Gastrocnemius medialis (tissue), 4 donors: ENCODE measurements around the gene BNIP5. TPM values are rescaled to one million over a fixed set of nuclear protein-coding genes. Genes with fewer than 3 reads are reported as not detected.

Experiments used
- ATAC-seq, 2 donors: fragments of 150-250 bp; one replicate each; pipeline ENCODE4 v1.9.1; 2016
- DNase-seq, 2 donors: peaks; one replicate each; pipeline ENCODE4 v3.0.0-alpha.2; 2019
- H3K27ac ChIP-seq, 4 donors: fragments of 200-600 bp; sonication (generic); 1 replicate in 1 of 4; 2 replicates in 3 of 4; pipeline ENCODE4 v1.5.1; 2016 to 2018; ENCODE audit warnings: mild to moderate bottlenecking in 2 of 4, moderate library complexity in 1 of 4
- H3K27me3 ChIP-seq, 3 donors: fragments of 200-600 bp; sonication (generic) in 2 of 3; 1 replicate in 1 of 3; 2 replicates in 2 of 3; pipeline versions ENCODE4 v1.5.1 to v1.6.0; 2016 to 2019; ENCODE audit warnings: mild to moderate bottlenecking in 1 of 3, moderate library complexity in 1 of 3
- H3K36me3 ChIP-seq, 2 donors: fragments of 200-600 bp; sonication (generic) in 1 of 2; one replicate each; pipeline ENCODE4 v1.5.1; 2017 to 2018
- H3K4me1 ChIP-seq, 2 donors: fragments of 200-600 bp; sonication (generic) in 1 of 2; one replicate each; pipeline ENCODE4 v1.5.1; 2016 to 2017; ENCODE audit warnings: mild to moderate bottlenecking in 2 of 2
- H3K4me3 ChIP-seq, 4 donors: fragments of 200-600 bp; sonication (generic) in 3 of 4; 1 replicate in 1 of 4; 2 replicates in 3 of 4; pipeline ENCODE4 v1.5.1; 2016 to 2019; ENCODE audit warnings: mild to moderate bottlenecking in 2 of 4
- H3K9me3 ChIP-seq, 3 donors: fragments of 200-600 bp; sonication (generic) in 2 of 3; 1 replicate in 1 of 3; 2 replicates in 2 of 3; pipeline ENCODE4 v1.5.1; 2016 to 2019
- POLR2A ChIP-seq, 2 donors: fragments of 450-650 bp; IDR thresholded peaks; one replicate each; pipeline ENCODE4 v1.6.1; 2017; ENCODE audit warnings: antibody characterized with exemption in 2 of 2, mild to moderate bottlenecking in 2 of 2, moderate library complexity in 2 of 2
- in situ Hi-C, 4 donors: fragments of 200-750 bp; cut with MboI; loops; one replicate each; pipeline versions ENCODE4 v1.15.0 to v1.8.0; 2017; ENCODE audit warnings: low sequenced_read_pairs in 4 of 4
- intact Hi-C: fragments of 100-400 bp; cut with DNase I; formaldehyde crosslinking; loops from one replicate; pipeline ENCODE4 v1.15.1; 2023; ENCODE audit warnings: low total_unique reads
- total RNA-seq, 4 donors: library from RNA; depleted of rRNA; stranded (reverse); fragments of >200 nt; gene quantifications; one replicate each; pipeline versions ENCODE4 v1.1.0 to v1.2.3, GENCODE V29; 2016
- TF ChIP-seq, protein P1 (sequence below), 5 experiments: fragments of 450-650 bp in 3 of 5; fragments of 200-600 bp in 2 of 5; sonication (generic) in 2 of 5; IDR thresholded peaks in 4 of 5; conservative IDR thresholded peaks in 1 of 5; 1 replicate in 4 of 5; 2 replicates in 1 of 5; pipeline ENCODE4 v1.5.1; 2016 to 2019; ENCODE audit warnings: antibody characterized with exemption in 5 of 5, mild to moderate bottlenecking in 3 of 5, moderate library complexity in 3 of 5

Gene BNIP5
- total RNA-seq, 4 donors from 2014 or later: not detected

DNA sequence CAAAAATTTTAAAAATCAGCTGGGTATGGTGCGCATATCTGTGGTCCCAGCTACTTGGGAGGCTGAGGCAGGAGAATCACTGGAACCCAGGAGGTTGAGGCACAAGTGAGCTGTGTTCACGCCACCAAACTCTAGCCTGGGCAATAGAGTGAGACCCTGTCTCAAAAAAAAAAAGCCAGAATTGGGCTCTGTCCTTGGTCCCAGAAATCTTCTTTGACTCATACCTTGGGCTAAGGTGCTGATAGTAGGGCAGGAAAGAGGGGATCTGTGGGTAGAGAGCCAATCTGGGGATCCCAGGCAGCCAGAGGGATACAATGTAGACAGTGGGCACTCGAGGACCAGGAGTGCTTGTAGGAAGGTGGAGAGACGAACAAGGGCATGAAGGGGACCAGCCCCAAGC is 37.5 kb upstream of the BNIP5 start:
- TF ChIP-seq, protein P1, sequence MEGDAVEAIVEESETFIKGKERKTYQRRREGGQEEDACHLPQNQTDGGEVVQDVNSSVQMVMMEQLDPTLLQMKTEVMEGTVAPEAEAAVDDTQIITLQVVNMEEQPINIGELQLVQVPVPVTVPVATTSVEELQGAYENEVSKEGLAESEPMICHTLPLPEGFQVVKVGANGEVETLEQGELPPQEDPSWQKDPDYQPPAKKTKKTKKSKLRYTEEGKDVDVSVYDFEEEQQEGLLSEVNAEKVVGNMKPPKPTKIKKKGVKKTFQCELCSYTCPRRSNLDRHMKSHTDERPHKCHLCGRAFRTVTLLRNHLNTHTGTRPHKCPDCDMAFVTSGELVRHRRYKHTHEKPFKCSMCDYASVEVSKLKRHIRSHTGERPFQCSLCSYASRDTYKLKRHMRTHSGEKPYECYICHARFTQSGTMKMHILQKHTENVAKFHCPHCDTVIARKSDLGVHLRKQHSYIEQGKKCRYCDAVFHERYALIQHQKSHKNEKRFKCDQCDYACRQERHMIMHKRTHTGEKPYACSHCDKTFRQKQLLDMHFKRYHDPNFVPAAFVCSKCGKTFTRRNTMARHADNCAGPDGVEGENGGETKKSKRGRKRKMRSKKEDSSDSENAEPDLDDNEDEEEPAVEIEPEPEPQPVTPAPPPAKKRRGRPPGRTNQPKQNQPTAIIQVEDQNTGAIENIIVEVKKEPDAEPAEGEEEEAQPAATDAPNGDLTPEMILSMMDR (IDR thresholded peaks at IDR 0.05 in 4 of 5, conservative IDR thresholded peaks at IDR 0.05 in 1 of 5): no peak
- no peak for TF ChIP-seq POLR2A (IDR thresholded peaks at IDR 0.05)
- no peak overlapping the region for H3K27ac ChIP-seq
- DNase-seq (no peak), ATAC-seq (no peak)
- in situ Hi-C loops (loop anchor here in 1 of 4 donors (25.0 kb wide), 1 partner anchor 262 kb away; no protein-coding TSS in a partner anchor), intact Hi-C loops (no loop called here)
- H3K27me3 ChIP-seq: no peaks in the 10 kb centered on the region
- H3K4me3 ChIP-seq: no peak overlapping the region
- H3K4me1 ChIP-seq: peaks cover 3% of the 10 kb centered on the region in 2 donors
- H3K9me3 ChIP-seq: no peaks in the 10 kb centered on the region
- H3K36me3 ChIP-seq: no peaks in the 10 kb centered on the region

DNA sequence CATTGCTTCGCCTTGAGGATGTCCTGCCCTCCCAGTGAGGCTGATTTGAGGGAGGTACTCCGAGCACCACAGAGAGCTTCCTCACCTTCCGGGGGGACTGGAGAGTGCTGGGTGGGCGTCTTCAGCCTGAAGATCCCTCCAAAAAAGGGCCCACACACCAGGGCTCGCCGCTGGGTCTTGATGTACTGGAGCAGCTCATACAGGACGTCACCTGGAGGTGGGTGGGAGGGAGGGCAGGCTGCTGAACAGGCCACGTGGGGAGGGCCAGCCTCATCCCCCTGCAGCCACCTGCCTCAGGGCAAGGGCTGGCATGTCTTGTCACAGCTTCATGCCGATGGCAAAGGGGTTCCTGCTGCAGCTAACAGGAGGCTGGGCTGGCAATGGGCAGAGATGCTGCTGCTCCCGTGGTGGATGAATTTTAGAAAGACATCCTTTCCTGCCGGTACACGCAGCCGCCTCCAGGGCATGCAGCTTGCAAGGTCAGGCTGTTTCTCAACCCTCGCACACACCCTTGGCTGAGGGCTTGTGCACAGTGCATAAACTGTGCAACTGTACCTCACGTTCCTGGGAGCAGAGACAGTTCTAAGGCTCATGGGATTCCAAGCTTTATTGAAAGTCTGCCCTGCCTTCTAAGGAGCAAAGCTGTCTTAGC is 36.8 kb upstream of the BNIP5 start:
- ATAC-seq (no peak), DNase-seq (no peak)
- H3K36me3 ChIP-seq: no peaks in the 10 kb centered on the region
- H3K9me3 ChIP-seq: no peaks in the 10 kb centered on the region
- H3K27ac ChIP-seq: no peak overlapping the region
- in situ Hi-C loops (loop anchor here in 1 of 4 donors (25.0 kb wide), 1 partner anchor 261 kb away; no protein-coding TSS in a partner anchor), intact Hi-C loops (no loop called here)
- H3K4me1 ChIP-seq: peaks cover 8 to 10% of the 10 kb centered on the region in 2 donors
- no peak for TF ChIP-seq POLR2A (IDR thresholded peaks at IDR 0.05)
- H3K4me3 ChIP-seq: no peak overlapping the region
- no peaks in the 10 kb centered on the region for H3K27me3 ChIP-seq

DNA sequence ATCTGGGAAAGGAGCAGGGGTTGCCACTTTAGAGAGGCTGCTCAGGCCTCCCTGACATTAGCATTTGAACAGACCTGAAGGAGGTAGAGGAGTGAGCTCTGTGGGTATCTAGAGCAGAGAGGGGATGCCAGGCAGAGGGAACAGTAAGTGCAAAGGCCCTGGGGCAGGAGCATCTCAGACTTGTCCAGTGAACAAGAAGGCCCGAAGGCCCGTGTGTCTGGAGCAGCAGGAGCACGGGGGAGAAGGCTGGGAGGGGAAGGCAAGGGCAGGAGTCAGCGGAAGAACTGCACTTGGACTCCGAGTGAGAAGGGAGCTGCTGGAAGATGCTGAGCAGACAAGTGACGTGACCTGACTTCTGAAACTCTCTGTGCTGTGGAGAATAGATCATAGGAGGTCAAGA is 35.4 kb upstream of the BNIP5 start:
- TF ChIP-seq POLR2A (IDR thresholded peaks at IDR 0.05): no peak
- TF ChIP-seq, protein P1 (IDR thresholded peaks at IDR 0.05 in 4 of 5, conservative IDR thresholded peaks at IDR 0.05 in 1 of 5): no peak
- H3K36me3 ChIP-seq: no peaks in the 10 kb centered on the region
- intact Hi-C loops (no loop called here), in situ Hi-C loops (loop anchor here in 1 of 4 donors (25.0 kb wide), 1 partner anchor 260 kb away; no protein-coding TSS in a partner anchor)
- ATAC-seq (no peak), DNase-seq (no peak)
- H3K27ac ChIP-seq: no peak overlapping the region
- no peaks in the 10 kb centered on the region for H3K9me3 ChIP-seq
- H3K4me1 ChIP-seq: peaks cover 8 to 12% of the 10 kb centered on the region in 2 donors
- H3K27me3 ChIP-seq: no peaks in the 10 kb centered on the region
- no peak overlapping the region for H3K4me3 ChIP-seq

- intact Hi-C loops (no loop called here), in situ Hi-C loops (loop anchor here in 1 of 4 donors (25.0 kb wide), 1 partner anchor 259 kb away; no protein-coding TSS in a partner anchor)
- Histone ChIP-seq H3K27me3 (no peaks in the 10 kb centered on the region), H3K36me3 (no peaks in the 10 kb centered on the region), H3K9me3 (no peaks in the 10 kb centered on the region), H3K4me1 (peaks cover 8 to 12% of the 10 kb centered on the region in 2 donors), H3K27ac (no peak overlapping the region), H3K4me3 (no peak overlapping the region)
- ATAC-seq: no peak
- no peak for TF ChIP-seq POLR2A (IDR thresholded peaks at IDR 0.05)
- TF ChIP-seq, protein P1 (IDR thresholded peaks at IDR 0.05 in 4 of 5, conservative IDR thresholded peaks at IDR 0.05 in 1 of 5): no peak
- DNase-seq: no peak
Measured at GRCh38 chr6:36371211-36371610, 34.5 kb upstream of the BNIP5 start.

DNA sequence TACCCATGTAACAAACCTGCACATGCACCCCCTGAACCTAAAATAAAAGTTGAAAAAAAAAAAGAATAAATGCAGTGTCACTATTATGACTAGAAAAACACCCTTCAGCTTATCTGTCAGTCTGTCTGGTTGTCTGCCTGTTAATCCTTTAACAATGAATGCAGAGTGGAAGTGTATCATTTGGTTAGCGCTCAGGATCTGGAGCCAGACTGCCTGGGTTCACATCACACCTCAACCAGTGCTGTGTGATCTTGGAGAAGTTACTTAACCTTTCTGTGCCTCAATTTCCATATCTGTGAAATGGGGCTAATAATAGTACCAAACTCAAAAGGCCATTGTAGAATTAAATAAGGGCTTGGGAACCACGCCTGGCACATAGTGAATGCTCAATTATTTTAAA is 34.0 kb upstream of the BNIP5 start:
- intact Hi-C loops (no loop called here), in situ Hi-C loops (loop anchor here in 1 of 4 donors (25.0 kb wide), 1 partner anchor 258 kb away; no protein-coding TSS in a partner anchor)
- DNase-seq (no peak), ATAC-seq (no peak)
- TF ChIP-seq, protein P1 (IDR thresholded peaks at IDR 0.05 in 4 of 5, conservative IDR thresholded peaks at IDR 0.05 in 1 of 5): no peak
- no peak for TF ChIP-seq POLR2A (IDR thresholded peaks at IDR 0.05)
- H3K27me3 ChIP-seq: no peaks in the 10 kb centered on the region
- peaks cover 8 to 12% of the 10 kb centered on the region in 2 donors for H3K4me1 ChIP-seq
- H3K36me3 ChIP-seq: no peaks in the 10 kb centered on the region
- H3K27ac ChIP-seq: no peak overlapping the region
- no peaks in the 10 kb centered on the region for H3K9me3 ChIP-seq
- H3K4me3 ChIP-seq: no peak overlapping the region
